A673 (cell line): ENCODE measurements around the gene ATG7.

ENCODE experiments used
- EZH2 ChIP-seq: fragments of 200-600 bp; sonication (generic); IDR thresholded peaks from 2 replicates; pipeline ENCODE4 v1.6.1; 2017; ENCODE audit warnings: borderline replicate concordance, low read depth, mild to moderate bottlenecking, mixed read lengths, antibody characterized with exemption, low read length; ENCODE audit not compliant: poor library complexity, severe bottlenecking
- TF ChIP-seq, protein P1 (sequence below): fragments of 300-800, 200-600 bp; sonication (generic); conservative IDR thresholded peaks from 2 replicates; pipeline ENCODE4 v1.5.1; 2017; ENCODE audit warnings: low read depth, mild to moderate bottlenecking, antibody characterized with exemption, low read length, moderate library complexity, mixed read lengths

DNA sequence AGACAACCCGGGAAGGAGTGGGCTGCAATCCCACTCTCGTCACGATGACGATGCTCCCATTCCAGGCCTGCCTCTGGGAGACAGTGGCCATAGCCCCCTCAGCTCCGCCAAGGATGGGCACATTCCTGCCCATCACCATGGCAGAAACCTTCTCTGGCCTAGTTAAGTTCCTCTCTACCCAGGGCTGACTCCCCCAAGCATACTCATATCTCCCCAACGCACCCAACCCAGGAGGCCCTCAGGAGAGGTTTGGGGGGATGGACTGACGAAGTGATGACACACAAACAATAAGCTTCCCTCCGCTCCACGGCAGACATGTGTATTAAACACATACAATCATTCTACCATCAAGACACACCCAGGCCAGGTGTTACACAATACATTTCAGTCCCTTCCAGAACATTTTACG, 311.4 kb downstream of the ATG7 start:
- TF ChIP-seq, protein P1, sequence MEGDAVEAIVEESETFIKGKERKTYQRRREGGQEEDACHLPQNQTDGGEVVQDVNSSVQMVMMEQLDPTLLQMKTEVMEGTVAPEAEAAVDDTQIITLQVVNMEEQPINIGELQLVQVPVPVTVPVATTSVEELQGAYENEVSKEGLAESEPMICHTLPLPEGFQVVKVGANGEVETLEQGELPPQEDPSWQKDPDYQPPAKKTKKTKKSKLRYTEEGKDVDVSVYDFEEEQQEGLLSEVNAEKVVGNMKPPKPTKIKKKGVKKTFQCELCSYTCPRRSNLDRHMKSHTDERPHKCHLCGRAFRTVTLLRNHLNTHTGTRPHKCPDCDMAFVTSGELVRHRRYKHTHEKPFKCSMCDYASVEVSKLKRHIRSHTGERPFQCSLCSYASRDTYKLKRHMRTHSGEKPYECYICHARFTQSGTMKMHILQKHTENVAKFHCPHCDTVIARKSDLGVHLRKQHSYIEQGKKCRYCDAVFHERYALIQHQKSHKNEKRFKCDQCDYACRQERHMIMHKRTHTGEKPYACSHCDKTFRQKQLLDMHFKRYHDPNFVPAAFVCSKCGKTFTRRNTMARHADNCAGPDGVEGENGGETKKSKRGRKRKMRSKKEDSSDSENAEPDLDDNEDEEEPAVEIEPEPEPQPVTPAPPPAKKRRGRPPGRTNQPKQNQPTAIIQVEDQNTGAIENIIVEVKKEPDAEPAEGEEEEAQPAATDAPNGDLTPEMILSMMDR, result no peak
- TF ChIP-seq EZH2, result no peak
